GM18870 (cell line): Measurements from ENCODE around the gene CTSF.
"Not testable (repeated sequence)": the region's sequence is repeated elsewhere in the genome, so short reads cannot be mapped to it uniquely, and the experiment has no call there.

Experiments used
- ATAC-seq: cut with Tn5 transposase; IDR thresholded peaks from one replicate; pipeline ENCODE4 v1.9.1; 2021; ENCODE audit warnings: moderate library complexity; ENCODE audit not compliant: unreplicated experiment

Gene CTSF

GRCh38 chr11:66559866-66560676 is 8.3 kb downstream of the CTSF start:
- ATAC-seq, result no peak

- no peak for ATAC-seq
Measured at GRCh38 chr11:66559142-66559865, 9.1 kb downstream of the CTSF start.

- ATAC-seq, result no peak
Measured at GRCh38 chr11:66557733-66558326, 10.6 kb downstream of the CTSF start.

GRCh38 chr11:66556086-66556485 is 12.3 kb downstream of the CTSF start:
- ATAC-seq, result no peak

GRCh38 chr11:66555416-66555815 is 13.0 kb downstream of the CTSF start:
- ATAC-seq, result no peak

GRCh38 chr11:66554602-66555001 is 13.8 kb downstream of the CTSF start:
- ATAC-seq, result no peak

- no peak for ATAC-seq
Measured at GRCh38 chr11:66550887-66551286, 17.5 kb downstream of the CTSF start.

GRCh38 chr11:66549696-66550095 is 18.7 kb downstream of the CTSF start:
- ATAC-seq, result no peak

- no peak for ATAC-seq
Measured at GRCh38 chr11:66548774-66549630, 19.4 kb downstream of the CTSF start.

GRCh38 chr11:66548041-66548440 is 20.4 kb downstream of the CTSF start:
- no peak for ATAC-seq

- ATAC-seq, result no peak
Measured at GRCh38 chr11:66547662-66548009, 20.8 kb downstream of the CTSF start.

GRCh38 chr11:66546966-66547661 is 21.3 kb downstream of the CTSF start:
- ATAC-seq, result no peak

GRCh38 chr11:66546368-66546965 is 21.9 kb downstream of the CTSF start, which contains the start of gene ACTN3:
ACTN3 (plus strand) TSS chr11:66546903; CDS start chr11:66546938, 35 bp downstream.
- no peak for ATAC-seq

- peak; percentile 75 for ATAC-seq
Measured at GRCh38 chr11:66545701-66546367, 22.6 kb downstream of the CTSF start, which contains the start of gene ZDHHC24. ZDHHC24 (minus strand) TSS chr11:66546048; CDS start chr11:66546003, 45 bp downstream.

GRCh38 chr11:66544952-66545351 is 23.5 kb downstream of the CTSF start:
- ATAC-seq, result not testable (repeated sequence)

- ATAC-seq, result no peak
Measured at GRCh38 chr11:66543263-66544107, 24.9 kb downstream of the CTSF start.

- no peak for ATAC-seq
Measured at GRCh38 chr11:66542362-66542761, 26.0 kb downstream of the CTSF start.

- no peak for ATAC-seq
Measured at GRCh38 chr11:66541892-66542291, 26.5 kb downstream of the CTSF start.
